GM18511 (cell line): Measurements from ENCODE around the gene CLDN20.

Source experiments
- ATAC-seq: cut with Tn5 transposase; IDR thresholded peaks from one replicate; pipeline ENCODE4 v1.9.1; 2021; ENCODE audit warnings: mild to moderate bottlenecking, moderate library complexity; ENCODE audit not compliant: unreplicated experiment

The CLDN20 gene

GRCh38 chr6:155244434-155244833, 19.4 kb upstream of the CLDN20 start:
- ATAC-seq: no peak

- ATAC-seq: no peak
These were observed 18.6 kb upstream of the CLDN20 start for GRCh38 chr6:155245193-155245592.

GRCh38 chr6:155245831-155246230, 18.0 kb upstream of the CLDN20 start:
- no peak for ATAC-seq

- ATAC-seq: no peak
These were observed 17.0 kb upstream of the CLDN20 start for GRCh38 chr6:155246825-155247224.

GRCh38 chr6:155247618-155248007, 16.2 kb upstream of the CLDN20 start:
- ATAC-seq: no peak

- no peak for ATAC-seq
These were observed 15.5 kb upstream of the CLDN20 start for GRCh38 chr6:155248008-155249001.

GRCh38 chr6:155250701-155251381, 13.0 kb upstream of the CLDN20 start:
- no peak for ATAC-seq

- no peak for ATAC-seq
These were observed 11.2 kb upstream of the CLDN20 start for GRCh38 chr6:155252581-155252980.

GRCh38 chr6:155253337-155253736, 10.5 kb upstream of the CLDN20 start:
- no peak for ATAC-seq

- no peak for ATAC-seq
These were observed 9.7 kb upstream of the CLDN20 start for GRCh38 chr6:155254139-155254538.

GRCh38 chr6:155256122-155256795, 7.6 kb upstream of the CLDN20 start:
- no peak for ATAC-seq

- ATAC-seq: no peak
These were observed 6.0 kb upstream of the CLDN20 start for GRCh38 chr6:155257796-155258195.

GRCh38 chr6:155259204-155259603, 4.6 kb upstream of the CLDN20 start:
- ATAC-seq: no peak

GRCh38 chr6:155259897-155260296, 3.9 kb upstream of the CLDN20 start:
- no peak for ATAC-seq

GRCh38 chr6:155260686-155261085, 3.1 kb upstream of the CLDN20 start:
- peak; percentile 69 for ATAC-seq

GRCh38 chr6:155261111-155261900, 2.5 kb upstream of the CLDN20 start:
- no peak for ATAC-seq

GRCh38 chr6:155262655-155263054, 1.2 kb upstream of the CLDN20 start:
- no peak for ATAC-seq

- no peak for ATAC-seq
These were observed 994 bp downstream of the CLDN20 start for GRCh38 chr6:155264693-155265320.

GRCh38 chr6:155265843-155266535, 2.2 kb downstream of the CLDN20 start:
- ATAC-seq: no peak

- ATAC-seq: no peak
These were observed 3.6 kb downstream of the CLDN20 start for GRCh38 chr6:155267411-155267810.
